Measurements from ENCODE around the gene OGFR.

OGFR gene

GRCh38 chr20:62816031-62816883, 11.6 kb downstream of the OGFR start:
- no peak for DNase-seq

GRCh38 chr20:62816884-62817873, 12.5 kb downstream of the OGFR start, which contains the start of gene COL9A3:
COL9A3 (plus strand) TSS chr20:62817050; CDS start chr20:62817065, 15 bp downstream.
- no peak for DNase-seq

GRCh38 chr20:62817975-62818591, 13.4 kb downstream of the OGFR start:
- DNase-seq: no peak

GRCh38 chr20:62818592-62819493, 14.2 kb downstream of the OGFR start:
- DNase-seq: no peak

- no peak for DNase-seq
Measured at GRCh38 chr20:62819494-62820174, 15.0 kb downstream of the OGFR start.

- DNase-seq: no peak
Measured at GRCh38 chr20:62820208-62820961, 15.8 kb downstream of the OGFR start.

- DNase-seq: no peak
Measured at GRCh38 chr20:62820962-62821725, 16.5 kb downstream of the OGFR start.

- no peak for DNase-seq
Measured at GRCh38 chr20:62821726-62822210, 17.1 kb downstream of the OGFR start.

- DNase-seq: no peak
Measured at GRCh38 chr20:62822239-62822787, 17.7 kb downstream of the OGFR start.

GRCh38 chr20:62822788-62823651, 18.4 kb downstream of the OGFR start:
- DNase-seq: no peak

- no peak for DNase-seq
Measured at GRCh38 chr20:62823688-62824475, 19.2 kb downstream of the OGFR start.

GRCh38 chr20:62824476-62825332, 20.1 kb downstream of the OGFR start:
- peak; percentile 51 for DNase-seq

- DNase-seq: no peak
Measured at GRCh38 chr20:62825333-62825985, 20.8 kb downstream of the OGFR start.

GRCh38 chr20:62825986-62826645, 21.5 kb downstream of the OGFR start:
- no peak for DNase-seq

GRCh38 chr20:62826646-62827310, 22.1 kb downstream of the OGFR start:
- DNase-seq: no peak
